GM19238 (cell line): ENCODE measurements around the gene EML6.
"Not testable (repeated sequence)": the region's sequence is repeated elsewhere in the genome, so short reads cannot be mapped to it uniquely, and the experiment has no call there.

Source experiments
- DNase-seq: peaks from one replicate; pipeline ENCODE4 v3.0.0; 2011; ENCODE audit warnings: low spot score; ENCODE audit not compliant: insufficient read length

The EML6 gene

GRCh38 chr2:54723131-54723995 lies at the start of gene EML6:
EML6 (plus strand) TSS chr2:54723662; CDS start chr2:54725062, 1,400 bp downstream.
- DNase-seq: peak; percentile 98

- no peak for DNase-seq
Observed at GRCh38 chr2:54675281-54675680, 48.2 kb upstream of the EML6 start.

- DNase-seq: no peak
Observed at GRCh38 chr2:54675738-54676137, 47.7 kb upstream of the EML6 start.

- DNase-seq: no peak
Observed at GRCh38 chr2:54676656-54677055, 46.8 kb upstream of the EML6 start.

GRCh38 chr2:54677476-54678265 lies 45.8 kb upstream of the EML6 start:
- no peak for DNase-seq

GRCh38 chr2:54678719-54679118 lies 44.7 kb upstream of the EML6 start:
- DNase-seq: no peak

GRCh38 chr2:54680397-54681041 lies 42.9 kb upstream of the EML6 start:
- no peak for DNase-seq

- DNase-seq: no peak
Observed at GRCh38 chr2:54681416-54681815, 42.0 kb upstream of the EML6 start.

GRCh38 chr2:54683596-54683995 lies 39.9 kb upstream of the EML6 start:
- no peak for DNase-seq

- DNase-seq: no peak
Observed at GRCh38 chr2:54685263-54685775, 38.1 kb upstream of the EML6 start.

GRCh38 chr2:54687595-54688152 lies 35.8 kb upstream of the EML6 start:
- DNase-seq: no peak

GRCh38 chr2:54691445-54692135 lies 31.9 kb upstream of the EML6 start:
- no peak for DNase-seq

GRCh38 chr2:54692556-54692955 lies 30.9 kb upstream of the EML6 start:
- DNase-seq: no peak

- no peak for DNase-seq
Observed at GRCh38 chr2:54695378-54695777, 28.1 kb upstream of the EML6 start.

GRCh38 chr2:54697934-54698333 lies 25.5 kb upstream of the EML6 start:
- DNase-seq: no peak

- DNase-seq: not testable (repeated sequence)
Observed at GRCh38 chr2:54698926-54699325, 24.5 kb upstream of the EML6 start.

- DNase-seq: no peak
Observed at GRCh38 chr2:54699665-54700064, 23.8 kb upstream of the EML6 start.

- no peak for DNase-seq
Observed at GRCh38 chr2:54701029-54701428, 22.4 kb upstream of the EML6 start.

- DNase-seq: no peak
Observed at GRCh38 chr2:54704238-54704637, 19.2 kb upstream of the EML6 start.

- DNase-seq: no peak
Observed at GRCh38 chr2:54704688-54705605, 18.5 kb upstream of the EML6 start.
